HG03442 (cell line): ENCODE measurements around the gene CAMTA1.

Experiments used
- ATAC-seq: cut with Tn5 transposase; IDR thresholded peaks from one replicate; pipeline ENCODE4 v1.9.1; 2021; ENCODE audit warnings: mild to moderate bottlenecking, moderate library complexity; ENCODE audit not compliant: unreplicated experiment

Gene CAMTA1

GRCh38 chr1:7052701-7053100, 267.4 kb downstream of the CAMTA1 start:
- no peak for ATAC-seq

- no peak for ATAC-seq
Observed at GRCh38 chr1:7060745-7061144, 275.5 kb downstream of the CAMTA1 start.

- no peak for ATAC-seq
Observed at GRCh38 chr1:7062346-7063061, 277.2 kb downstream of the CAMTA1 start.

GRCh38 chr1:7063981-7064380, 278.7 kb downstream of the CAMTA1 start:
- no peak for ATAC-seq

GRCh38 chr1:7068552-7068951, 283.3 kb downstream of the CAMTA1 start:
- no peak for ATAC-seq

- ATAC-seq = no peak
Observed at GRCh38 chr1:7069931-7070330, 284.7 kb downstream of the CAMTA1 start.

GRCh38 chr1:7070389-7071029, 285.3 kb downstream of the CAMTA1 start:
- ATAC-seq = no peak

GRCh38 chr1:7076117-7076516, 290.9 kb downstream of the CAMTA1 start:
- ATAC-seq = no peak

GRCh38 chr1:7076572-7076971, 291.3 kb downstream of the CAMTA1 start:
- no peak for ATAC-seq

GRCh38 chr1:7077136-7077535, 291.9 kb downstream of the CAMTA1 start:
- ATAC-seq = no peak

GRCh38 chr1:7077970-7078369, 292.7 kb downstream of the CAMTA1 start:
- ATAC-seq = no peak

- no peak for ATAC-seq
Observed at GRCh38 chr1:7079637-7080036, 294.4 kb downstream of the CAMTA1 start.

- ATAC-seq = no peak
Observed at GRCh38 chr1:7084232-7084894, 299.1 kb downstream of the CAMTA1 start.

GRCh38 chr1:7085521-7085920, 300.3 kb downstream of the CAMTA1 start:
- ATAC-seq = no peak

GRCh38 chr1:7086106-7086505, 300.9 kb downstream of the CAMTA1 start:
- ATAC-seq = no peak

- ATAC-seq = no peak
Observed at GRCh38 chr1:7087888-7088287, 302.6 kb downstream of the CAMTA1 start.

- no peak for ATAC-seq
Observed at GRCh38 chr1:7089497-7089896, 304.2 kb downstream of the CAMTA1 start.

- no peak for ATAC-seq
Observed at GRCh38 chr1:7093297-7093696, 308.0 kb downstream of the CAMTA1 start.

GRCh38 chr1:7094086-7094485, 308.8 kb downstream of the CAMTA1 start:
- ATAC-seq = no peak

- ATAC-seq = no peak
Observed at GRCh38 chr1:7094509-7094908, 309.3 kb downstream of the CAMTA1 start.

GRCh38 chr1:7095343-7095964, 310.2 kb downstream of the CAMTA1 start:
- no peak for ATAC-seq
